NB4 (cell line): ENCODE measurements around the gene GNAI2.

ENCODE experiments used
- CTCF ChIP-seq: IDR thresholded peaks from one replicate; pipeline ENCODE4 v1.5.1; 2012; ENCODE audit warnings: low read depth, low read length
- MAX ChIP-seq: IDR thresholded peaks from 2 replicates; pipeline ENCODE4 v1.6.1; 2011; ENCODE audit warnings: low read depth, low read length

- TF ChIP-seq CTCF (no peak), MAX (no peak)
These were observed 32.7 kb upstream of the GNAI2 start for GRCh38 chr3:50203113-50203808.
